Measurements from ENCODE around the gene EIF5.

Gene EIF5

GRCh38 chr14:103386713-103387329 lies 52.8 kb downstream of the EIF5 start:
- H3K4me3 ChIP-seq (ENCODE audit: low read length), result peak overlapping the region; percentile 89
- H3K36me3 ChIP-seq (ENCODE audit: control insufficient read depth, insufficient read depth, low read length), result no peaks in the 10 kb centered on the region
- H3K4me1 ChIP-seq (ENCODE audit: control insufficient read depth, insufficient read depth, low read length), result peaks cover 13% of the 10 kb centered on the region
- no peak overlapping the region for H3K9ac ChIP-seq (ENCODE audit: low read length)
- H3K27ac ChIP-seq (ENCODE audit: low read depth, low read length), result peak overlapping the region; percentile 95
- H3K27me3 ChIP-seq (ENCODE audit: control insufficient read depth, insufficient read depth, low read length), result no peaks in the 10 kb centered on the region

- no peak overlapping the region for H3K4me3 ChIP-seq (ENCODE audit: low read length)
- no peaks in the 10 kb centered on the region for H3K27me3 ChIP-seq (ENCODE audit: control insufficient read depth, insufficient read depth, low read length)
- H3K9ac ChIP-seq (ENCODE audit: low read length), result no peak overlapping the region
- peaks cover 13% of the 10 kb centered on the region for H3K4me1 ChIP-seq (ENCODE audit: control insufficient read depth, insufficient read depth, low read length)
- H3K36me3 ChIP-seq (ENCODE audit: control insufficient read depth, insufficient read depth, low read length), result no peaks in the 10 kb centered on the region
- H3K27ac ChIP-seq (ENCODE audit: low read depth, low read length), result no peak overlapping the region
Observed at GRCh38 chr14:103388664-103389063, 54.6 kb downstream of the EIF5 start.

- H3K27ac ChIP-seq (ENCODE audit: low read depth, low read length), result no peak overlapping the region
Observed at GRCh38 chr14:103390605-103391004, 56.6 kb downstream of the EIF5 start.

GRCh38 chr14:103391048-103391447 lies 57.0 kb downstream of the EIF5 start:
- Histone ChIP-seq H3K9ac (ENCODE audit: low read length) (no peak overlapping the region), H3K36me3 (ENCODE audit: control insufficient read depth, insufficient read depth, low read length) (no peaks in the 10 kb centered on the region), H3K27me3 (ENCODE audit: control insufficient read depth, insufficient read depth, low read length) (no peaks in the 10 kb centered on the region), H3K4me1 (ENCODE audit: control insufficient read depth, insufficient read depth, low read length) (peaks cover 21% of the 10 kb centered on the region), H3K27ac (ENCODE audit: low read depth, low read length) (no peak overlapping the region), H3K4me3 (ENCODE audit: low read length) (no peak overlapping the region)

More at GRCh38 chr14:103390605-103391004, 56.6 kb downstream of the EIF5 start:
- Histone ChIP-seq H3K27me3 (ENCODE audit: control insufficient read depth, insufficient read depth, low read length) (no peaks in the 10 kb centered on the region), H3K4me1 (ENCODE audit: control insufficient read depth, insufficient read depth, low read length) (peaks cover 21% of the 10 kb centered on the region), H3K36me3 (ENCODE audit: control insufficient read depth, insufficient read depth, low read length) (no peaks in the 10 kb centered on the region), H3K4me3 (ENCODE audit: low read length) (no peak overlapping the region), H3K9ac (ENCODE audit: low read length) (no peak overlapping the region)

- Histone ChIP-seq H3K4me1 (ENCODE audit: control insufficient read depth, insufficient read depth, low read length) (peaks cover 19% of the 10 kb centered on the region), H3K4me3 (ENCODE audit: low read length) (no peak overlapping the region), H3K36me3 (ENCODE audit: control insufficient read depth, insufficient read depth, low read length) (no peaks in the 10 kb centered on the region), H3K27ac (ENCODE audit: low read depth, low read length) (no peak overlapping the region), H3K27me3 (ENCODE audit: control insufficient read depth, insufficient read depth, low read length) (no peaks in the 10 kb centered on the region), H3K9ac (ENCODE audit: low read length) (no peak overlapping the region)
Observed at GRCh38 chr14:103392106-103392505, 58.1 kb downstream of the EIF5 start.

- H3K27ac ChIP-seq (ENCODE audit: low read depth, low read length), result no peak overlapping the region
Observed at GRCh38 chr14:103392572-103392971, 58.5 kb downstream of the EIF5 start.

GRCh38 chr14:103393070-103393469 lies 59.0 kb downstream of the EIF5 start:
- Histone ChIP-seq H3K36me3 (ENCODE audit: control insufficient read depth, insufficient read depth, low read length) (no peaks in the 10 kb centered on the region), H3K27ac (ENCODE audit: low read depth, low read length) (no peak overlapping the region), H3K9ac (ENCODE audit: low read length) (no peak overlapping the region), H3K27me3 (ENCODE audit: control insufficient read depth, insufficient read depth, low read length) (no peaks in the 10 kb centered on the region), H3K4me1 (ENCODE audit: control insufficient read depth, insufficient read depth, low read length) (peaks cover 15% of the 10 kb centered on the region), H3K4me3 (ENCODE audit: low read length) (no peak overlapping the region)

More at GRCh38 chr14:103392572-103392971, 58.5 kb downstream of the EIF5 start:
- Histone ChIP-seq H3K4me1 (ENCODE audit: control insufficient read depth, insufficient read depth, low read length) (peaks cover 17% of the 10 kb centered on the region), H3K36me3 (ENCODE audit: control insufficient read depth, insufficient read depth, low read length) (no peaks in the 10 kb centered on the region), H3K9ac (ENCODE audit: low read length) (no peak overlapping the region), H3K27me3 (ENCODE audit: control insufficient read depth, insufficient read depth, low read length) (no peaks in the 10 kb centered on the region), H3K4me3 (ENCODE audit: low read length) (no peak overlapping the region)

- peaks cover 18% of the 10 kb centered on the region for H3K4me1 ChIP-seq (ENCODE audit: control insufficient read depth, insufficient read depth, low read length)
- H3K27ac ChIP-seq (ENCODE audit: low read depth, low read length), result no peak overlapping the region
- H3K4me3 ChIP-seq (ENCODE audit: low read length), result no peak overlapping the region
- no peaks in the 10 kb centered on the region for H3K27me3 ChIP-seq (ENCODE audit: control insufficient read depth, insufficient read depth, low read length)
- H3K36me3 ChIP-seq (ENCODE audit: control insufficient read depth, insufficient read depth, low read length), result no peaks in the 10 kb centered on the region
- no peak overlapping the region for H3K9ac ChIP-seq (ENCODE audit: low read length)
Observed at GRCh38 chr14:103393676-103394626, 59.9 kb downstream of the EIF5 start.
